Vagina (tissue), 2 donors: ENCODE results near the gene POT1.

ENCODE experiments used
- POLR2A ChIP-seq, 2 donors: fragments of 450-650 bp; IDR thresholded peaks; one replicate each; pipeline ENCODE4 v1.6.1; 2017; ENCODE audit warnings: antibody characterized with exemption in 2 of 2, mild to moderate bottlenecking in 2 of 2, moderate library complexity in 2 of 2
- TF ChIP-seq, protein P1 (sequence below), 3 experiments: fragments of 450-650 bp in 2 of 3; fragments of 200-600 bp in 1 of 3; sonication (generic) in 1 of 3; IDR thresholded peaks; one replicate each; pipeline ENCODE4 v1.5.1; 2017 to 2019; ENCODE audit warnings: antibody characterized with exemption in 3 of 3, mild to moderate bottlenecking in 2 of 3, moderate library complexity in 2 of 3

DNA sequence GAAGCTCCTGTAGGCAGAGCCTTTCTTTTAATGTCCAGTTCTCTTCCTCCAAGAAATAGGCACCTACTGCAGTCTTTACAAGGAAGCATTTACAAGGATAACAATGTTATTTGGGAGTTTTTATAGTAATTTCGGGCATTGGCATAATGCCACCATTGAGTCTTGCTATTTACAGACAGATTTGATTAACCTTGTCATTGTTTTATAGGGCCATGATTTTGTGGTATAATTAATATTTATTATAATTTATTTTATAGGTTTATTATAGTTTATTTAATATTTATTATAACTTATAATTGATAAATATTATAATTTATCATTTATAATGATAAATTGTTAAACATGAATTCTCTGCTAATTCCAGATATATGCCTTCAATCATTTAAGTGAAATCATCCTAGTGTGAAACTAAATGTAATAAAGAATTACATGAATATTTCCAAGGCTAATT is 573 bp upstream of the POT1 start:
- no peak for TF ChIP-seq POLR2A (IDR thresholded peaks at IDR 0.05)
- TF ChIP-seq, protein P1, sequence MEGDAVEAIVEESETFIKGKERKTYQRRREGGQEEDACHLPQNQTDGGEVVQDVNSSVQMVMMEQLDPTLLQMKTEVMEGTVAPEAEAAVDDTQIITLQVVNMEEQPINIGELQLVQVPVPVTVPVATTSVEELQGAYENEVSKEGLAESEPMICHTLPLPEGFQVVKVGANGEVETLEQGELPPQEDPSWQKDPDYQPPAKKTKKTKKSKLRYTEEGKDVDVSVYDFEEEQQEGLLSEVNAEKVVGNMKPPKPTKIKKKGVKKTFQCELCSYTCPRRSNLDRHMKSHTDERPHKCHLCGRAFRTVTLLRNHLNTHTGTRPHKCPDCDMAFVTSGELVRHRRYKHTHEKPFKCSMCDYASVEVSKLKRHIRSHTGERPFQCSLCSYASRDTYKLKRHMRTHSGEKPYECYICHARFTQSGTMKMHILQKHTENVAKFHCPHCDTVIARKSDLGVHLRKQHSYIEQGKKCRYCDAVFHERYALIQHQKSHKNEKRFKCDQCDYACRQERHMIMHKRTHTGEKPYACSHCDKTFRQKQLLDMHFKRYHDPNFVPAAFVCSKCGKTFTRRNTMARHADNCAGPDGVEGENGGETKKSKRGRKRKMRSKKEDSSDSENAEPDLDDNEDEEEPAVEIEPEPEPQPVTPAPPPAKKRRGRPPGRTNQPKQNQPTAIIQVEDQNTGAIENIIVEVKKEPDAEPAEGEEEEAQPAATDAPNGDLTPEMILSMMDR (IDR thresholded peaks at IDR 0.05): no peak
